ENCODE results near the gene RYR1. TPM values are rescaled to one million over a fixed set of nuclear protein-coding genes. Genes with fewer than 3 reads are reported as not detected.

RYR1 gene
- polyA plus RNA-seq, 1 of the 3 experiments (the other 2 are of a cell fraction) = under 0.01 TPM

GRCh38 chr19:38424272-38424671 lies 9.2 kb upstream of the RYR1 start:
- Histone ChIP-seq H3K9me2 (no peaks in the 10 kb centered on the region), H3K4me2 (no peak overlapping the region), H2AFZ (ENCODE audit: low read depth) (no peak overlapping the region), H3K4me1 (ENCODE audit: control insufficient read depth in 1 of 2, insufficient read depth in 2 of 2, low read depth in 1 of 2, low read length in 1 of 2) (no peaks in the 10 kb centered on the region), H3K9ac (no peak overlapping the region), H3K27me3 (ENCODE audit: insufficient read depth) (no peaks in the 10 kb centered on the region), H3K36me3 (replicated peaks in 1 of 2; ENCODE audit: control insufficient read depth in 1 of 2, insufficient read depth in 2 of 2, low read length in 1 of 2) (no peaks in the 10 kb centered on the region), H3F3A (replicated peaks; ENCODE audit: insufficient read depth) (no peaks in the 10 kb centered on the region), H3K27ac (ENCODE audit: low read depth in 2 of 2, low read length in 1 of 2) (no peak overlapping the region), H4K20me1 (ENCODE audit: insufficient read depth) (no peaks in the 10 kb centered on the region), H3K4me3 (ENCODE audit: low read depth in 2 of 2, low read length in 1 of 2) (no peak overlapping the region), H3K9me3 (no peaks in the 10 kb centered on the region), H3K79me2 (ENCODE audit: insufficient read depth) (no peaks in the 10 kb centered on the region)
- WGBS (ENCODE audit: low lambda C conversion rate) = 66% methylated on average over 5 of the region's 5 CpGs
- CTCF ChIA-PET = interaction anchor here (3.5 kb wide), 1 partner anchor 21 kb away, joined by 9 read pairs; the partner anchor contains the start of gene FAM98C
- POLR2A ChIA-PET = no interaction called here
- TF ChIP-seq MEF2A (IDR thresholded peaks at IDR 0.05; ENCODE audit: borderline replicate concordance, low read depth) = no peak
- DNase-seq = no peak

- Histone ChIP-seq H3K9ac (no peak overlapping the region), H3K4me2 (no peak overlapping the region), H3F3A (replicated peaks; ENCODE audit: insufficient read depth) (no peaks in the 10 kb centered on the region), H2AFZ (ENCODE audit: low read depth) (no peak overlapping the region), H3K27me3 (ENCODE audit: insufficient read depth) (0 out of 2 replicates have a peak, but pooled peaks cover 4% of the 10 kb centered on the region), H3K4me1 (ENCODE audit: control insufficient read depth in 1 of 2, insufficient read depth in 2 of 2, low read depth in 1 of 2, low read length in 1 of 2) (no peaks in the 10 kb centered on the region), H3K36me3 (replicated peaks in 1 of 2; ENCODE audit: control insufficient read depth in 1 of 2, insufficient read depth in 2 of 2, low read length in 1 of 2) (no peaks in the 10 kb centered on the region), H3K9me3 (no peaks in the 10 kb centered on the region), H3K79me2 (ENCODE audit: insufficient read depth) (no peaks in the 10 kb centered on the region), H3K4me3 (ENCODE audit: low read depth in 2 of 2, low read length in 1 of 2) (no peak overlapping the region), H3K9me2 (no peaks in the 10 kb centered on the region), H3K27ac (ENCODE audit: low read depth in 2 of 2, low read length in 1 of 2) (no peak overlapping the region), H4K20me1 (ENCODE audit: insufficient read depth) (no peaks in the 10 kb centered on the region)
- CTCF ChIA-PET = interaction anchor here (3.5 kb wide), 1 partner anchor 22 kb away, joined by 9 read pairs; the partner anchor contains the start of gene FAM98C
- TF ChIP-seq RXRA (IDR thresholded peaks at IDR 0.05; ENCODE audit: borderline replicate concordance, low read depth) = no peak
- no peak for TF ChIP-seq RFX5 (IDR thresholded peaks at IDR 0.05; ENCODE audit: low read length)
- no peak for TF ChIP-seq GATA2 (CRISPR knock-in tag; IDR thresholded peaks at IDR 0.05)
- TF ChIP-seq USF1 (IDR thresholded peaks at IDR 0.05; ENCODE audit: borderline replicate concordance, low read depth) = no peak
- TF ChIP-seq EP300 (IDR thresholded peaks at IDR 0.05; ENCODE audit: borderline replicate concordance in 1 of 2, low read depth in 1 of 2, low read length in 1 of 2) = no peak
- no peak for TF ChIP-seq TCF12 (IDR thresholded peaks at IDR 0.05)
- no peak for TF ChIP-seq CHD2 (IDR thresholded peaks at IDR 0.05; ENCODE audit: low read length, partially characterized antibody)
- no peak for TF ChIP-seq ELF1 (IDR thresholded peaks at IDR 0.05)
- TF ChIP-seq CTCF (IDR thresholded peaks at IDR 0.05) = no peak
- no peak for TF ChIP-seq RCOR1 (IDR thresholded peaks at IDR 0.05; ENCODE audit: low read length)
- TF ChIP-seq NRF1 (IDR thresholded peaks at IDR 0.05; ENCODE audit: low read depth, low read length) = no peak
- TF ChIP-seq FOXJ3 (CRISPR knock-in tag; IDR thresholded peaks at IDR 0.05) = no peak
- TF ChIP-seq NFIC (IDR thresholded peaks at IDR 0.05; ENCODE audit: borderline replicate concordance) = no peak
- TF ChIP-seq SIN3A (IDR thresholded peaks at IDR 0.05; ENCODE audit: borderline replicate concordance, low read depth, low read length) = no peak
- TF ChIP-seq IRF3 (IDR thresholded peaks at IDR 0.05; ENCODE audit: low read depth, low read length) = no peak
- 49% methylated on average over 3 of the region's 7 CpGs for WGBS (ENCODE audit: low lambda C conversion rate)
- no peak for DNase-seq
- POLR2A ChIA-PET = no interaction called here
Measured at GRCh38 chr19:38425222-38425809, 8.2 kb upstream of the RYR1 start.

All from SK-N-SH (cell line).